ENCODE data around the gene TRPM4.
"Not testable (repeated sequence)": the region's sequence is repeated elsewhere in the genome, so short reads cannot be mapped to it uniquely, and the experiment has no call there.

The TRPM4 gene

DNA sequence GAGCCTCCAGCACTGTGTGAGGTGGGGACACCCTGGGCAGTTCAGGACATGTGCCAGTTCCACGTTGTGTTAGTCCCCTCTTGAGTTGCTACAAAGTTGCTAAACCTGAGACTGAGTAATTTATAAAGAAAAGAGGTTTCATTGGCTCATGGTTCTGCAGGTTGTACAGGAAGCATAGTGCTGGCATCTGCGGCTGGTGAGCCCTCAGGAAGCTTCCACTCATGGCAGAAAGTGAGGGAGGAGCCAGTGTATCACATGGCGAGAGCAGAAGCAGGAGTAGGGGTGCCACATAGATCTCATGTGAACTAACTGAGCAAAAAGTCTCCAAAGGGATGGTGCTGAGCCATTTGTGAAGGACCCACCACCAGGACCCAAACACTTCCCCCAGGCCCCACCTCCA lies 33.2 kb downstream of the TRPM4 start:
- no peak for DNase-seq (ENCODE audit: low read depth)

- no peak for DNase-seq (ENCODE audit: low read depth)
Observed at GRCh38 chr19:49193822-49194394, 36.3 kb downstream of the TRPM4 start.

DNA sequence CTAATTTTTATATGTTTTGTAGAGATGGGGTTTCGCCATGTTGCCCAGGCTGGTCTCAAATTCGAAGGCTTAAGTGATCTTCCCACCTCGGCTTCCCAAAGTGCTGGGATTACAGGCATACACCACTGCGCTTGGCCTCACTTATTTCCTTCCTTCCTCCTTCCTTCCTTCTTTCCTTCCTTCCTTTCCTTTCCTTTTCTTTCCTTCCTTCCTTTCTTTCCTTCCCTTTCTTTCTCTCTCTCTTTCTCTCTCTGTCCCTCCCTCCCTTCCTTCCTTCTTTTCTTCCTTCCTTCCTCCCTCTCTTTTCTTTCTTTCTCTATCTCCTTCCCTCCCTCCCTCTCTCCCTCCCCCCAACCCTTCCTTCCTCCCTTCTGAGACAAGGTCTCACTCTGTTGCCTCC lies 36.8 kb downstream of the TRPM4 start:
- no peak for DNase-seq (ENCODE audit: low read depth)

GRCh38 chr19:49196527-49197240 lies 39.1 kb downstream of the TRPM4 start:
- DNase-seq (ENCODE audit: low read depth) = no peak

- no peak for DNase-seq (ENCODE audit: low read depth)
Observed at GRCh38 chr19:49200238-49200862, 42.8 kb downstream of the TRPM4 start.

GRCh38 chr19:49201042-49201441 lies 43.5 kb downstream of the TRPM4 start:
- no peak for DNase-seq (ENCODE audit: low read depth)

DNA sequence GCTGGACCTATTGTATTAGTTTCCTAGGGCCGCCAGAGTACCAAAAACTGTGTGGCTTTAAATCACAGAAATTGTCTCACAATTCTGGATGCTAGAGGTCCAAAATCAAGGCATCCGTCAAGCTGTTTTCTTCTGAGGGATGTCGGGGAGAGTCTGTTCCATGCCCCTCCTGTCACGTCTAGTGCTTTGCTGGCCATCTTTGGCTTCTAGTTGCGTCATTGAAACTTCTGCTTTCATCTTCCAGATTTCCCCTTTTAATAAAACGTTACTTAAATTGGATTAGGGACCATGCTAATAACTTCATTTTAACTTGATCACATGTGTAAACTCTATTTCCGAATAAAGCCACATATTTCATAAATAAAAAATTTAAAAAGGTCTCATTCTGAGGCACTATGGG lies 47.5 kb downstream of the TRPM4 start:
- DNase-seq (ENCODE audit: low read depth) = no peak

GRCh38 chr19:49209502-49209901 lies 51.9 kb downstream of the TRPM4 start:
- DNase-seq (ENCODE audit: low read depth) = not testable (repeated sequence)

- no peak for DNase-seq (ENCODE audit: low read depth)
Observed at GRCh38 chr19:49210108-49210900, 52.7 kb downstream of the TRPM4 start.

DNA sequence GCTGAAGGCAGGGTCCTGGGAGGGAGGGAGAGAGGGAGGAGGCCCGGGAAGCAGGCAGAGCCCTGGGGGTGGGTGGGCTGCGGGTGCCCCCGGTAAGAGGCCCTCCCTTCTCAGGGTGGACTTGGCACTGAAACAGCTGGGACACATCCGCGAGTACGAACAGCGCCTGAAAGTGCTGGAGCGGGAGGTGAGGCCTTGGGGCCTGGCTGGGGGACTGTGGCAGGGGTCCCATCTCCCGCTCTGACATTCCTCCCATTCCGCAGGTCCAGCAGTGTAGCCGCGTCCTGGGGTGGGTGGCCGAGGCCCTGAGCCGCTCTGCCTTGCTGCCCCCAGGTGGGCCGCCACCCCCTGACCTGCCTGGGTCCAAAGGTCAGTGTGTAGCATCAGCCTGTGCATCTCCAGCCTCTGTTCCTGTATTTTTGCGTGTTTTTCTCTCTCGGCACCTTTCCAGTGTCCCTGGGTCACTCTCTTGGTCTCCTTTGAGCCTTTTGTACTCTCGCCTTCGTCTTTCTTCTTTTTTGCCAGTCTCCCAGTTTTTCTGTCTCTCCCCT lies 53.4 kb downstream of the TRPM4 start:
- no peak for DNase-seq (ENCODE audit: low read depth)

- DNase-seq (ENCODE audit: low read depth) = no peak
Observed at GRCh38 chr19:49212016-49212701, 54.6 kb downstream of the TRPM4 start.

DNA sequence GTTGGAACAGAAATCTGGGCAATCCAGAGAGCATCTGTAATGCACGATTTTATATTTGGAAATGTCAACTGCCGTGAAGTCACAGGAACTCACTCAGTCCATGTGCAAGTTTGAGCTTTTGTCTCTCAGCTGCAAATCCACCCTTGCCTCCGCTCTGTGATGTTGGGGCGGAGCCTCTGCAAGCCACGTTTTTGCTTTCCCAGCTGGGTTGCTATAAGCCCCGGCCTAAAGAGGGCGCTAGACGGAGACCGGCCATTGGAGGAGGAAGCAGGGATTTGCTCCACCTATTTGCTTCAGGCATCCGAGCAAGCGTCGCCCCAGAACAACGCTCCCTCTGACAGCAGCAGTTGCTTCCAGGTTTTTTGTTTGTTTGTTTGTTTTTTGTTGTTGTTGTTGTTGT lies 56.2 kb downstream of the TRPM4 start:
- no peak for DNase-seq (ENCODE audit: low read depth)

DNA sequence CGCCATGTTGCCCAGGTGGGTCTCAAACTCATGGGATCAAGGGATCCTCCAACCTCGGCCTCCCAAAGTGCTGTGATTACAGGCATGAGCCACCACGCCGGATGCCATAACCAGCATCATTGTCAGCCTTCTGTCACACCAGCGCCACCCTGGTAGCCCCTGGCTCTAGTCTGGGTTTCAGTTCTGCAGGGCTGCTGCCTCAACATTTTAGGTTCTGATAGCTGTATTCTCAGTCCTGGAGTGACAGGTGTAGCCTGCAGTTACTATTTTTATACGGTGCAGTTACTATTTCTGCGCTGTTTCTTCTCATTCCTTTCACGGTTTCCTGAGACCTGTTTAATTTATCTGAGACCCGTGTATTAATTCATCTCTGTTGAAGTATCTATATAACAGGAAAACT lies 57.1 kb downstream of the TRPM4 start:
- no peak for DNase-seq (ENCODE audit: low read depth)

GRCh38 chr19:49216071-49216470 lies 58.5 kb downstream of the TRPM4 start:
- DNase-seq (ENCODE audit: low read depth) = no peak

DNA sequence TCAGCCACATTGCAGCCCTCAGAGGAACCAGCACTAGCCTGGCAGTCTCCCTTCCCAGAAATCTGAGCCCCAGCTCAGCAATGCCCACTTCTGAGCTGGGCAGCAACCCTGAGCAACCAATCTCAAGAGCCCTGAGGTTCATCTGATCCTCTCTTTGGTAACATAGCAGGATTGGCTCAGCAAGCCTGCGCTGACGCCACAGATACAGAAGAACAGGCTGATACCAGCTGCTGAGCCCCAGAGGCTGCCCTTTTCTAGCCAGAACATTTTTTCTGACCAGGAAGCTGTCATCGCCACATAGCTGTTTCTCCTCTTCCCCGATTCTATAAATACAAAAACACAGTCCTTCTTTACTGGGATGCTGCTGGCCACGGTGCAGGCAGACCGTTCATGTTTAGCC lies 59.8 kb downstream of the TRPM4 start:
- DNase-seq (ENCODE audit: low read depth) = no peak

DNA sequence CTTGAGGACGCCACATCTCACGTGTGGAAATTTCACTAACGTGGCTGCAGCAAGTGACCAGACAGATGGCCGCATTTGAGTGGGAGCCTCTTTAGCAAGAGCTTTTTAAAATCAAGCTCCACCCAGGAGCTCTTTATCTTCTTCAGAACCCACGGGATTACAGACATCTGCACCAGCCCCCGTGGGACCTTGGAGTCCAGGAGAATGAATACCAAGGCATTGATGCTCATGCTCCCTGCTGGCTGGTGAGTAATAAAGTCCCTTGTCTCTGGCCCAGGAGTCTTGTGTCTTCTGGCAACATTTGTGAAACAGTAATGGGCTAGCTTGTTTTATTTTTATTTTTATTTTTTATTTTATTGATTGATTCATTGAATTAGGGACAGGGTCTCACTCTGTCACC lies 64.4 kb downstream of the TRPM4 start:
- DNase-seq (ENCODE audit: low read depth) = no peak

- DNase-seq (ENCODE audit: low read depth) = no peak
Observed at GRCh38 chr19:49222528-49222927, 64.9 kb downstream of the TRPM4 start.

DNA sequence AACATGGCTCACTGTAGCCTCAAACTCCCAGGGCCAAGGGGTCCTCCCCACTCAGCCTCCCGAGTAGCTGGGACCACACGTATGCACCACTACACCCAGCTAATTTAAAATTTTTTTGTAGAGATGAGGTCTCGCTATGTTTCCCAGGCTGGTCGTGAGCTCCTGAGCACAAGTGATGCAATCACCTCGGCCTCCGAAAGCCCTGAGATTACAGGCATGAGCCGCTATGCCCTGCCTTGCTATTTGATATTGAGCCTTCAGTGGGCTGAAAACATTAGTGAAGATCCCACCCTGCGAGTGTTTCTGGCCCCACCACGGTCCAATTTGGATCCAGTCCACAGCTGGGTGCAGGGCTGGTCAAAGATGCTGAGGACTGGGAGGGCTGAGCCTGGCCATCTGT lies 65.9 kb downstream of the TRPM4 start:
- no peak for DNase-seq (ENCODE audit: low read depth)

- not testable (repeated sequence) for DNase-seq (ENCODE audit: low read depth)
Observed at GRCh38 chr19:49224441-49224840, 66.8 kb downstream of the TRPM4 start.

- no peak for DNase-seq (ENCODE audit: low read depth)
Observed at GRCh38 chr19:49224879-49225278, 67.3 kb downstream of the TRPM4 start.

- no peak for DNase-seq (ENCODE audit: low read depth)
Observed at GRCh38 chr19:49229416-49229815, 71.8 kb downstream of the TRPM4 start.

- no peak for DNase-seq (ENCODE audit: low read depth)
Observed at GRCh38 chr19:49231389-49231788, 73.8 kb downstream of the TRPM4 start.
